A673 (cell line): ENCODE measurements around the gene DOK1.

Experiments
- EZH2 ChIP-seq: fragments of 200-600 bp; sonication (generic); IDR thresholded peaks from 2 replicates; pipeline ENCODE4 v1.6.1; 2017; ENCODE audit warnings: borderline replicate concordance, low read depth, mild to moderate bottlenecking, mixed read lengths, antibody characterized with exemption, low read length; ENCODE audit not compliant: poor library complexity, severe bottlenecking
- TF ChIP-seq, protein P1 (sequence below): fragments of 300-800, 200-600 bp; sonication (generic); conservative IDR thresholded peaks from 2 replicates; pipeline ENCODE4 v1.5.1; 2017; ENCODE audit warnings: low read depth, mild to moderate bottlenecking, antibody characterized with exemption, low read length, moderate library complexity, mixed read lengths

DNA sequence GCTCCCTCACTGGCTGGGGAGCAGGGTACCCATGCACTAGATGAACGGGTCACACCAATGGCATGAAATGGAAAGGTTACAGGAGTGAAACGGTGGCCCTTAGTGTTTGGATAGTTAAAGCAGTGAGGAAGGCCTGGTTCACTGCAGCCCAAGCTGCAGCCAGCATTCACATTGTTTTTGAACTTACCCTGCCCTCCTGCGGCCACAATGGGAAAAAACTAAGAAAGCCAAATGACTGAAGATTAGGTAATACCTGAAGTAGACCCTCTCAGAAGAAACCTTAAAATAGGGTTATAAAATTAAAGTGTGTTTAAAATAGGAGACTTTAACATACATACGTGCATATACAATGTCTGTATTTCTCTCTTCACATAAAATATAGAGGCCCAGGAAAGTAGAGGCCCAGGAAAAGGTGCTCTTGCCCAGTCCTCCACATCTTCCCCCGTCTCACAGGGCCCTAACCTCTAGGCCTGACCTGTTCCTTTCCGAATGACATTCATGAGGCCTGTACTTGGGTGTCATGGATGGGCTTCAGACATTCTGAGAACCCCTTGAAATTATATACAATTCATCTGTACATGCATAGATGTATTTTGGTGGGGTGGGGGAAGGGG is 33.3 kb downstream of the DOK1 start:
- TF ChIP-seq, protein P1, sequence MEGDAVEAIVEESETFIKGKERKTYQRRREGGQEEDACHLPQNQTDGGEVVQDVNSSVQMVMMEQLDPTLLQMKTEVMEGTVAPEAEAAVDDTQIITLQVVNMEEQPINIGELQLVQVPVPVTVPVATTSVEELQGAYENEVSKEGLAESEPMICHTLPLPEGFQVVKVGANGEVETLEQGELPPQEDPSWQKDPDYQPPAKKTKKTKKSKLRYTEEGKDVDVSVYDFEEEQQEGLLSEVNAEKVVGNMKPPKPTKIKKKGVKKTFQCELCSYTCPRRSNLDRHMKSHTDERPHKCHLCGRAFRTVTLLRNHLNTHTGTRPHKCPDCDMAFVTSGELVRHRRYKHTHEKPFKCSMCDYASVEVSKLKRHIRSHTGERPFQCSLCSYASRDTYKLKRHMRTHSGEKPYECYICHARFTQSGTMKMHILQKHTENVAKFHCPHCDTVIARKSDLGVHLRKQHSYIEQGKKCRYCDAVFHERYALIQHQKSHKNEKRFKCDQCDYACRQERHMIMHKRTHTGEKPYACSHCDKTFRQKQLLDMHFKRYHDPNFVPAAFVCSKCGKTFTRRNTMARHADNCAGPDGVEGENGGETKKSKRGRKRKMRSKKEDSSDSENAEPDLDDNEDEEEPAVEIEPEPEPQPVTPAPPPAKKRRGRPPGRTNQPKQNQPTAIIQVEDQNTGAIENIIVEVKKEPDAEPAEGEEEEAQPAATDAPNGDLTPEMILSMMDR, result peak; percentile 76
- TF ChIP-seq EZH2, result no peak
